CD14-positive monocyte (primary cell): ENCODE data around the gene OR8G5. TPM values are rescaled to one million over a fixed set of nuclear protein-coding genes. Genes with fewer than 3 reads are reported as not detected.

Experiments
- DNase-seq, 3 donors: peaks; one replicate each; pipeline ENCODE4 v3.0.0-alpha.2; 2011 to 2022
- H2AFZ ChIP-seq: 2 replicates; pipeline ENCODE4 v1.6.0; 2012; ENCODE audit warnings: mild to moderate bottlenecking, low read depth, low read length, inconsistent platforms; ENCODE audit not compliant: insufficient read depth, poor library complexity, severe bottlenecking
- H3K27ac ChIP-seq, 2 donors: 1 replicate in 1 of 2; 2 replicates in 1 of 2; pipeline ENCODE4 v1.5.1; 2012 to 2013; ENCODE audit warnings: low read length in 2 of 2, control low read depth in 1 of 2, inconsistent platforms in 1 of 2, low read depth in 1 of 2, mild to moderate bottlenecking in 1 of 2
- H3K27me3 ChIP-seq, 2 donors: one replicate each; pipeline versions ENCODE4 v1.6.0 to v1.6.1; 2011 to 2013; ENCODE audit warnings: low read length in 2 of 2; ENCODE audit not compliant: control insufficient read depth in 2 of 2, insufficient read depth in 2 of 2
- H3K36me3 ChIP-seq, 2 donors: replicated peaks in 1 of 2; 1 replicate in 1 of 2; 2 replicates in 1 of 2; pipeline versions ENCODE4 v1.5.1 to v1.6.1; 2012 to 2013; ENCODE audit warnings: low read length in 2 of 2, control low read depth in 1 of 2, inconsistent platforms in 1 of 2, mild to moderate bottlenecking in 1 of 2; ENCODE audit not compliant: insufficient read depth in 2 of 2, control insufficient read depth in 1 of 2
- H3K4me1 ChIP-seq, 2 donors: 1 replicate in 1 of 2; 2 replicates in 1 of 2; pipeline versions ENCODE4 v1.5.1 to v1.6.1; 2012 to 2013; ENCODE audit warnings: low read length in 2 of 2, control low read depth in 1 of 2, inconsistent platforms in 1 of 2, mild to moderate bottlenecking in 1 of 2, moderate library complexity in 1 of 2; ENCODE audit not compliant: insufficient read depth in 2 of 2, control insufficient read depth in 1 of 2
- H3K4me2 ChIP-seq: replicated peaks from 2 replicates; pipeline ENCODE3; 2012; ENCODE audit warnings: low read length, moderate library complexity, mild to moderate bottlenecking; ENCODE audit not compliant: poor library complexity, severe bottlenecking; ENCODE audit errors: extremely low read depth
- H3K4me3 ChIP-seq, 3 experiments: fragments of 200-600 bp in 1 of 3; sonication (generic) in 1 of 3; replicated peaks in 1 of 3; 1 replicate in 2 of 3; 2 replicates in 1 of 3; pipeline ENCODE4 v1.5.1; 2011 to 2013; ENCODE audit warnings: low read length in 3 of 3, mild to moderate bottlenecking in 3 of 3, control low read depth in 2 of 3, low read depth in 2 of 3, inconsistent platforms in 1 of 3, moderate library complexity in 1 of 3
- H3K79me2 ChIP-seq: 2 replicates; pipeline ENCODE4 v1.6.0; 2012; ENCODE audit warnings: mild to moderate bottlenecking, control low read depth, inconsistent platforms, low read length, moderate library complexity; ENCODE audit not compliant: insufficient read depth
- H3K9ac ChIP-seq: 2 replicates; pipeline ENCODE4 v1.6.0; 2017; ENCODE audit warnings: low read length, mild to moderate bottlenecking; ENCODE audit not compliant: insufficient read depth, poor library complexity, severe bottlenecking
- H3K9me3 ChIP-seq, 2 donors: replicated peaks in 1 of 2; 1 replicate in 1 of 2; 2 replicates in 1 of 2; pipeline versions ENCODE4 v1.5.1 to v1.6.1; 2012 to 2013; ENCODE audit warnings: low read length in 2 of 2, control low read depth in 1 of 2; ENCODE audit not compliant: control insufficient read depth in 1 of 2, insufficient read depth in 1 of 2
- H4K20me1 ChIP-seq: 2 replicates; pipeline ENCODE4 v1.6.0; 2012; ENCODE audit warnings: mild to moderate bottlenecking, low read length, control low read depth, moderate library complexity; ENCODE audit not compliant: insufficient read depth
- H3K27ac Mint-ChIP-seq, 7 donors: one replicate each; pipeline ENCODE4 v1.8.0; 2020; ENCODE audit warnings: mild to moderate bottlenecking in 7 of 7, mixed read lengths in 7 of 7, moderate library complexity in 6 of 7, inconsistent platforms in 2 of 7
- H3K27me3 Mint-ChIP-seq, 3 donors: one replicate each; pipeline ENCODE4 v1.8.0; 2021 to 2022; ENCODE audit warnings: low read depth in 3 of 3, mild to moderate bottlenecking in 3 of 3, mixed read lengths in 3 of 3, moderate library complexity in 3 of 3, inconsistent platforms in 1 of 3
- H3K36me3 Mint-ChIP-seq, 2 donors: one replicate each; pipeline ENCODE4 v1.8.0; 2020; ENCODE audit warnings: mixed read lengths in 2 of 2, inconsistent platforms in 1 of 2, mild to moderate bottlenecking in 1 of 2
- H3K4me1 Mint-ChIP-seq: one replicate; pipeline ENCODE4 v1.8.0; 2020; ENCODE audit warnings: mild to moderate bottlenecking, mixed read lengths
- H3K4me3 Mint-ChIP-seq, 2 donors: one replicate each; pipeline ENCODE4 v1.8.0; 2020; ENCODE audit warnings: mild to moderate bottlenecking in 2 of 2, mixed read lengths in 2 of 2, moderate library complexity in 1 of 2
- H3K9me3 Mint-ChIP-seq, 7 donors: one replicate each; pipeline ENCODE4 v1.8.0; 2020 to 2022; ENCODE audit warnings: mixed read lengths in 7 of 7, mild to moderate bottlenecking in 6 of 7, moderate library complexity in 6 of 7, inconsistent platforms in 2 of 7
- CTCF ChIP-seq: fragments of 200-600 bp; IDR thresholded peaks from one replicate; pipeline ENCODE4 v1.8.0; 2022; ENCODE audit warnings: antibody characterized with exemption, mild to moderate bottlenecking
- WGBS: methylation state at CpG from one replicate; pipeline ENCODE4 v1.1.5; 2013; ENCODE audit warnings: missing lambda C conversion rate; ENCODE audit not compliant: insufficient coverage; 5-methylcytosine and 5-hydroxymethylcytosine counted together
- intact Hi-C, 2 donors: fragments of 100-400 bp; cut with micrococcal nuclease; formaldehyde crosslinking; loops; one replicate each; pipeline versions ENCODE4 v1.15.0 to v1.15.1; 2023
- polyA plus RNA-seq, 3 donors: library from polyadenylated mRNA; depleted of rRNA in 1 of 3; unstranded in 2 of 3; stranded (reverse) in 1 of 3; fragments of 300-500 nt in 2 of 3; fragments of >200 nt in 1 of 3; fragmentation: Illumina TruSeq in 2 of 3; gene quantifications; 1 replicate in 2 of 3; 2 replicates in 1 of 3; pipeline ENCODE4 v1.2.3, GENCODE V29; 2012 to 2021

OR8G5 gene
- polyA plus RNA-seq, 3 donors, result not detected

GRCh38 chr11:124315052-124315451, 58.9 kb downstream of the OR8G5 start:
- Histone ChIP-seq H3K9me3 (no peaks in the 10 kb centered on the region), H3K4me3 (no peak overlapping the region), H3K79me2 (no peaks in the 10 kb centered on the region), H3K27ac (no peak overlapping the region), H3K4me1 (no peaks in the 10 kb centered on the region), H4K20me1 (no peaks in the 10 kb centered on the region), H3K27me3 (no peaks in the 10 kb centered on the region), H2AFZ (no peak overlapping the region), H3K4me2 (no peak overlapping the region), H3K9ac (no peak overlapping the region), H3K36me3 (no peaks in the 10 kb centered on the region)
- no peak for TF ChIP-seq CTCF
- H3K27me3 Mint-ChIP-seq, result peaks cover 0 to 2% (median 1%) of the 10 kb centered on the region in 3 donors
- intact Hi-C loops, result no loop called here
- 54% methylated on average over 2 of the region's 3 CpGs for WGBS
- peaks cover 0 to 5% (median 2%) of the 10 kb centered on the region in 7 donors for H3K9me3 Mint-ChIP-seq
- no peak overlapping the region for H3K4me3 Mint-ChIP-seq
- no peaks in the 10 kb centered on the region for H3K4me1 Mint-ChIP-seq
- no peak for DNase-seq
- H3K36me3 Mint-ChIP-seq, result no peaks in the 10 kb centered on the region
- no peak overlapping the region for H3K27ac Mint-ChIP-seq

Other genes with a start within 250 kb of the OR8G5 start
- gene OR10G4, start 243.4 kb upstream of the OR8G5 start, polyA plus RNA-seq, result not detected
- not detected for gene OR10G9, start 233.4 kb upstream of the OR8G5 start, polyA plus RNA-seq
- not detected for gene OR10G8, start 229.6 kb upstream of the OR8G5 start, polyA plus RNA-seq
- not detected for gene OR10G7, start 215.1 kb upstream of the OR8G5 start, polyA plus RNA-seq
- 10 to 100 TPM in 1 of 3 donors, 1 to 10 TPM in 2; 7.6 to 11.2 (median 8.8) TPM for gene VWA5A, start 140.9 kb upstream of the OR8G5 start, polyA plus RNA-seq
- not detected for gene OR10D3, start 73.0 kb upstream of the OR8G5 start, polyA plus RNA-seq
- not detected for gene OR8G1, start 15.3 kb upstream of the OR8G5 start, polyA plus RNA-seq
- not detected for gene OR8D1, start 57.6 kb downstream of the OR8G5 start, polyA plus RNA-seq
- not detected for gene OR8D2, start 63.8 kb downstream of the OR8G5 start, polyA plus RNA-seq
- not detected for gene OR8B2, start 128.1 kb downstream of the OR8G5 start, polyA plus RNA-seq
- gene OR8B3, start 142.6 kb downstream of the OR8G5 start, polyA plus RNA-seq, result not detected
- gene OR8B4, start 168.5 kb downstream of the OR8G5 start, polyA plus RNA-seq, result not detected
- not detected for gene OR8B8, start 189.3 kb downstream of the OR8G5 start, polyA plus RNA-seq